GM12878 (cell line): ENCODE data around the gene KRT37. TPM values are rescaled to one million over a fixed set of nuclear protein-coding genes. Genes with fewer than 3 reads are reported as not detected.

Experiments
- ATAC-seq: fragments of 200-7000 bp; cut with Tn5 transposase; 3 replicates; pipeline ENCODE4 v1.9.1; 2020; ENCODE audit warnings: mild to moderate bottlenecking, moderate library complexity
- BruUV-seq: library from RNA; stranded (reverse); fragments of 400-500 nt; replicated peaks from 2 replicates; lab custom pipeline; 2021; lab: Mats Ljungman, UMichigan
- CTCF ChIA-PET: fragments of 300-600 bp; sonication (Branson Sonifier 250); formaldehyde crosslinking; extraction: SDS; loops from one replicate; lab custom pipeline; 2021; ENCODE audit warnings: inconsistent platforms; lab: Yijun Ruan, JAX
- POLR2A ChIA-PET: fragments of 350-600 bp; formaldehyde crosslinking; extraction: SDS; loops from one replicate; lab custom pipeline; 2021; ENCODE audit warnings: inconsistent platforms; lab: Charles Lee
- RAD21 ChIA-PET: fragments of 300-600 bp; sonication (Branson Sonifier 250); formaldehyde crosslinking; loops from one replicate; lab custom pipeline; 2023; ENCODE audit warnings: antibody characterized with exemption; ENCODE audit not compliant: unreplicated experiment; lab: Charles Lee
- SMC1A ChIA-PET: fragments of 300-600 bp; sonication (Branson Sonifier 250); formaldehyde crosslinking; loops from one replicate; lab custom pipeline; 2023; ENCODE audit not compliant: unreplicated experiment, uncharacterized antibody; lab: Charles Lee
- DNase-seq: peaks from one replicate; pipeline ENCODE4 v3.0.0-alpha.2; 2011; ENCODE audit warnings: low read depth, low spot score
- FAIRE-seq: peaks from 3 replicates; lab custom pipeline; 2011; peaks lifted over from hg19 to GRCh38; lab: Jason Lieb, UNC
- H2AFZ ChIP-seq: 2 replicates; pipeline ENCODE4 v1.6.0; 2011; ENCODE audit warnings: low read depth, low read length, control low read depth; ENCODE audit not compliant: control insufficient read depth
- H3K27ac ChIP-seq: 2 replicates; pipeline ENCODE4 v1.5.1; 2011; ENCODE audit warnings: control low read depth; ENCODE audit not compliant: control insufficient read depth, insufficient read depth
- H3K27me3 ChIP-seq, 2 experiments: replicated peaks in 1 of 2; 2 replicates each; pipeline versions ENCODE4 v1.6.0 to v1.6.1; 2011; ENCODE audit warnings: low read length in 1 of 2; ENCODE audit not compliant: control insufficient read depth in 2 of 2, insufficient read depth in 2 of 2
- H3K36me3 ChIP-seq, 2 experiments: 2 replicates each; pipeline ENCODE4 v1.5.1; 2011; ENCODE audit warnings: low read length in 1 of 2; ENCODE audit not compliant: control insufficient read depth in 2 of 2, insufficient read depth in 2 of 2
- H3K4me1 ChIP-seq: 2 replicates; pipeline ENCODE4 v1.6.1; 2011; ENCODE audit warnings: mild to moderate bottlenecking, low read length, moderate library complexity, mixed read lengths; ENCODE audit not compliant: control insufficient read depth, insufficient read depth
- H3K4me2 ChIP-seq: 2 replicates; pipeline ENCODE4 v1.6.0; 2011; ENCODE audit warnings: control low read depth; ENCODE audit not compliant: control insufficient read depth, insufficient read depth
- H3K4me3 ChIP-seq: fragments of 200-600 bp; sonication (generic); 2 replicates; pipeline ENCODE4 v1.5.1; 2016
- H3K79me2 ChIP-seq: 2 replicates; pipeline ENCODE4 v1.6.0; 2011; ENCODE audit warnings: low read length; ENCODE audit not compliant: control insufficient read depth, insufficient read depth
- H3K9ac ChIP-seq: 2 replicates; pipeline ENCODE4 v1.8.0; 2011; ENCODE audit warnings: low read length, control low read depth, mixed read lengths; ENCODE audit not compliant: control insufficient read depth, insufficient read depth
- H3K9me3 ChIP-seq: replicated peaks from 3 replicates; pipeline ENCODE4 v1.5.1; 2011; ENCODE audit warnings: mild to moderate bottlenecking, low read length; ENCODE audit not compliant: control insufficient read depth, insufficient read depth
- H4K20me1 ChIP-seq: 2 replicates; pipeline ENCODE4 v1.6.0; 2011; ENCODE audit not compliant: control insufficient read depth, insufficient read depth
- ATF3 ChIP-seq: IDR thresholded peaks from 2 replicates; pipeline ENCODE4 v1.6.1; 2011; ENCODE audit warnings: low read depth, mild to moderate bottlenecking, low read length, moderate library complexity, borderline replicate concordance; ENCODE audit errors: extremely low read depth
- FOXK2 ChIP-seq: fragments of 450-650 bp; IDR thresholded peaks from 2 replicates; pipeline ENCODE4 v1.6.1; 2017; ENCODE audit warnings: mild to moderate bottlenecking, moderate library complexity
- FOXM1 ChIP-seq: IDR thresholded peaks from 2 replicates; pipeline ENCODE4 v1.6.1; 2012; ENCODE audit warnings: low read depth, mild to moderate bottlenecking, inconsistent platforms, low read length, moderate library complexity
- IKZF1 ChIP-seq: fragments of 450-650 bp; conservative IDR thresholded peaks from 2 replicates; pipeline ENCODE4 v1.6.1; 2017; ENCODE audit warnings: antibody characterized with exemption, mild to moderate bottlenecking
- IRF4 ChIP-seq: IDR thresholded peaks from 2 replicates; pipeline ENCODE4 v1.6.1; 2011; ENCODE audit warnings: low read depth, low read length
- NFYA ChIP-seq: IDR thresholded peaks from 2 replicates; pipeline ENCODE4 v1.6.1; 2011; ENCODE audit warnings: low read depth, mild to moderate bottlenecking, low read length, improper control_type of control experiment, borderline replicate concordance
- REST ChIP-seq: IDR thresholded peaks from 2 replicates; pipeline ENCODE4 v1.6.1; 2012; ENCODE audit warnings: mild to moderate bottlenecking, low read depth, low read length
- RUNX3 ChIP-seq: IDR thresholded peaks from 2 replicates; pipeline ENCODE4 v1.6.1; 2012; ENCODE audit warnings: low read length, inconsistent platforms
- SMAD5 ChIP-seq: IDR thresholded peaks from 2 replicates; pipeline ENCODE4 v1.6.1; 2016; ENCODE audit warnings: antibody characterized with exemption, low read depth
- SMARCA5 ChIP-seq: fragments of 450-650 bp; IDR thresholded peaks from 2 replicates; pipeline ENCODE4 v1.6.1; 2017; ENCODE audit warnings: mild to moderate bottlenecking
- STAT1 ChIP-seq: fragments of 450-650 bp; conservative IDR thresholded peaks from 2 replicates; pipeline ENCODE4 v1.6.1; 2014; ENCODE audit warnings: antibody characterized with exemption, mild to moderate bottlenecking
- TBL1XR1 ChIP-seq: IDR thresholded peaks from 2 replicates; pipeline ENCODE4 v1.6.1; 2012; ENCODE audit warnings: low read depth, low read length, improper control_type of control experiment
- ZBTB11 ChIP-seq: fragments of 450-650 bp; formaldehyde crosslinking; IDR thresholded peaks from 2 replicates; pipeline ENCODE4 v1.5.0; 2022; ENCODE audit warnings: mild to moderate bottlenecking, missing genetic modification characterization
- ZBTB33 ChIP-seq: fragments of 450-650 bp; IDR thresholded peaks from 2 replicates; pipeline ENCODE4 v1.6.1; 2017; ENCODE audit warnings: mild to moderate bottlenecking
- WGBS: methylation state at CpG from one replicate; pipeline ENCODE4 v1.1.6; 2016; ENCODE audit warnings: low lambda C conversion rate; ENCODE audit not compliant: insufficient replicate concordance, insufficient coverage; ENCODE audit errors: missing lambda C conversion rate; 5-methylcytosine and 5-hydroxymethylcytosine counted together
- in situ Hi-C: fragments of 300-500 bp; cut with MboI; formaldehyde crosslinking; loops from 9 replicates; pipeline ENCODE4 v1.14.3; 2018; ENCODE audit warnings: mixed read lengths
- intact Hi-C: fragments of 100-400 bp; cut with micrococcal nuclease; formaldehyde crosslinking; loops from one replicate; pipeline ENCODE4 v1.14.2; 2022; ENCODE audit not compliant: unreplicated experiment
- polyA plus RNA-seq, 11 experiments: library from polyadenylated mRNA; depleted of rRNA in 4 of 11; unstranded in 6 of 11; stranded (reverse) in 5 of 11; fragments of >200 nt; fragmentation: Nextera tagmentation in 4 of 11; fragmentation: Illumina TruSeq in 1 of 11; extraction: Ambion mirVana in 4 of 11; extraction: Trizol in 1 of 11; gene quantifications; 1 replicate in 1 of 11; 2 replicates in 10 of 11; pipeline versions ENCODE4 v1.2.1 to v1.2.3, GENCODE V29; 2011 to 2016; ENCODE audit warnings: inconsistent platforms in 2 of 11, missing spikeins in 2 of 11, low read depth in 1 of 11
- total RNA-seq, 4 experiments: library from RNA; depleted of rRNA in 3 of 4; stranded (reverse); fragments of >200 nt in 3 of 4; fragmentation: Illumina TruSeq in 1 of 4; extraction: Trizol in 1 of 4; gene quantifications; 2 replicates each; pipeline versions ENCODE4 v1.2.1 to v1.2.3, GENCODE V29; 2013 to 2021

KRT37 gene
- total and polyA plus RNA-seq, 10 of the 15 experiments (the other 5 are each of a cell fraction or from before 2014, with no cell fraction given) = not detected

DNA sequence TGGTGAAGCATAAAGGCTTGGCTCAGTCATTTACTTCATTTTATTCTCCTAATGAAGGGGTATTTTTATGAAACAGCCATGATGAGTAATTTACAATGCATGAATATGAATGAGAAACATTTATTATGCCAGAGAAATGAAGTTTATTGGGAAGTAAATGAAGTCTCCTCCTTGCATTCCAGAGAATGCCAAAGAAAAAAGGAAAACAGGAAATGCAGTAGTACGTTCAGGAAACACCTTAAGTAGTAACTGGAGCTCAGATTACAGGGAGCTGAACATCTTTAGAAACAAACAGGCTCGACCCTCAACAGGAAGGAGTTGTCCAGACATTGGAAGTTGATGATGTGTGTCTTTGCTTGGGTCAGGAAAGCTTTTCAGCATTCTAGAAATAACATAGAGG is 46.8 kb downstream of the KRT37 start:
- FAIRE-seq = no peak
- in situ Hi-C loops = no loop called here
- no peak for ATAC-seq

More for the DNA sequence above, 46.8 kb downstream of the KRT37 start:
- ChIA-PET POLR2A (no interaction called here), SMC1A (interaction anchor here (0.8 kb wide), 1 partner anchor 14 kb away, joined by 3 read pairs; no protein-coding TSS in a partner anchor), RAD21 (no interaction called here), CTCF (no interaction called here)
- Histone ChIP-seq H3K9me3 (no peaks in the 10 kb centered on the region; the same call in 2 of the 3 replicates), H3K4me2 (no peak overlapping the region), H3K9ac (no peak overlapping the region), H3K36me3 (no peaks in the 10 kb centered on the region), H3K4me1 (no peaks in the 10 kb centered on the region), H3K27ac (no peak overlapping the region), H3K4me3 (no peak overlapping the region), H4K20me1 (no peaks in the 10 kb centered on the region), H2AFZ (no peak overlapping the region), H3K79me2 (no peaks in the 10 kb centered on the region), H3K27me3 (peaks cover 0 to 2% of the 10 kb centered on the region in 2 experiments; a peak in 1 of 4 replicates)
- TF ChIP-seq RUNX3 = no peak
- no peak for TF ChIP-seq ZBTB11
- TF ChIP-seq FOXM1 = no peak
- TF ChIP-seq REST = no peak
- no peak for TF ChIP-seq FOXK2
- no peak for TF ChIP-seq ZBTB33
- TF ChIP-seq NFYA = no peak
- no peak for TF ChIP-seq IRF4
- no peak for TF ChIP-seq ATF3
- TF ChIP-seq TBL1XR1 = no peak
- TF ChIP-seq SMAD5 = no peak
- TF ChIP-seq SMARCA5 = no peak
- no peak for TF ChIP-seq STAT1
- TF ChIP-seq IKZF1 = no peak
- 0% methylated on average over 2 of the region's 2 CpGs for WGBS
- no peak for DNase-seq
- intact Hi-C loops = no loop called here
- BruUV-seq = no TSS peak
